HFF-Myc (cell line): Measurements from ENCODE around the gene OMD.

Experiments used
- DNase-seq: peaks from one replicate; pipeline ENCODE4 v3.0.0-alpha.2; 2011; ENCODE audit warnings: low read depth; ENCODE audit errors: extremely low read depth
- H3K4me3 ChIP-seq: replicated peaks from 2 replicates; pipeline ENCODE4 v1.5.1; 2011; ENCODE audit warnings: low read depth, mild to moderate bottlenecking, control low read depth, low read length
- TF ChIP-seq, protein P1 (sequence below): IDR thresholded peaks from 2 replicates; pipeline ENCODE4 v1.5.1; 2012; ENCODE audit warnings: mild to moderate bottlenecking, low read depth, low read length, control low read depth; ENCODE audit errors: missing control alignments

OMD gene

GRCh38 chr9:92406477-92406876 lies 17.8 kb downstream of the OMD start:
- H3K4me3 ChIP-seq = no peak overlapping the region
- DNase-seq = no peak
- TF ChIP-seq, protein P1, sequence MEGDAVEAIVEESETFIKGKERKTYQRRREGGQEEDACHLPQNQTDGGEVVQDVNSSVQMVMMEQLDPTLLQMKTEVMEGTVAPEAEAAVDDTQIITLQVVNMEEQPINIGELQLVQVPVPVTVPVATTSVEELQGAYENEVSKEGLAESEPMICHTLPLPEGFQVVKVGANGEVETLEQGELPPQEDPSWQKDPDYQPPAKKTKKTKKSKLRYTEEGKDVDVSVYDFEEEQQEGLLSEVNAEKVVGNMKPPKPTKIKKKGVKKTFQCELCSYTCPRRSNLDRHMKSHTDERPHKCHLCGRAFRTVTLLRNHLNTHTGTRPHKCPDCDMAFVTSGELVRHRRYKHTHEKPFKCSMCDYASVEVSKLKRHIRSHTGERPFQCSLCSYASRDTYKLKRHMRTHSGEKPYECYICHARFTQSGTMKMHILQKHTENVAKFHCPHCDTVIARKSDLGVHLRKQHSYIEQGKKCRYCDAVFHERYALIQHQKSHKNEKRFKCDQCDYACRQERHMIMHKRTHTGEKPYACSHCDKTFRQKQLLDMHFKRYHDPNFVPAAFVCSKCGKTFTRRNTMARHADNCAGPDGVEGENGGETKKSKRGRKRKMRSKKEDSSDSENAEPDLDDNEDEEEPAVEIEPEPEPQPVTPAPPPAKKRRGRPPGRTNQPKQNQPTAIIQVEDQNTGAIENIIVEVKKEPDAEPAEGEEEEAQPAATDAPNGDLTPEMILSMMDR = no peak

DNA sequence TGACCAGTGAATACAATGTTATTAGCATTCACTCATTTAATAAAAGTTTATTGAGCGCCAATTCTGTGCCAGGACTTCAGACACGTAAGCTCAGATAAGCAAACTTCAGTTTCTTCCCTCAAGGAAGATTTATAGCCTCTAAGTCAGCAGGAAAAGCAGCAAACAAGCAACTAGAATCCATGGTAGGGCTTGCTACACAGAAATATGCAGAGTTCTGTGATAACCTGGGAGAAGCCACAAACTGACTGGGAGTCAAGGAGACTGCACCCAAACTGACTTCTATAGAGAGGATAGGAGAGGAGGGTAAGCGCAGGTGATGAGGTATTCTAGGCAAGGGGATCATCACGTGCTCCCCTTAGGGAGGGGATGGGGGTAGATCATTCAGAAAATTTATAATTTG lies 18.5 kb downstream of the OMD start:
- H3K4me3 ChIP-seq = no peak overlapping the region
- TF ChIP-seq, protein P1 = no peak
- DNase-seq = no peak

DNA sequence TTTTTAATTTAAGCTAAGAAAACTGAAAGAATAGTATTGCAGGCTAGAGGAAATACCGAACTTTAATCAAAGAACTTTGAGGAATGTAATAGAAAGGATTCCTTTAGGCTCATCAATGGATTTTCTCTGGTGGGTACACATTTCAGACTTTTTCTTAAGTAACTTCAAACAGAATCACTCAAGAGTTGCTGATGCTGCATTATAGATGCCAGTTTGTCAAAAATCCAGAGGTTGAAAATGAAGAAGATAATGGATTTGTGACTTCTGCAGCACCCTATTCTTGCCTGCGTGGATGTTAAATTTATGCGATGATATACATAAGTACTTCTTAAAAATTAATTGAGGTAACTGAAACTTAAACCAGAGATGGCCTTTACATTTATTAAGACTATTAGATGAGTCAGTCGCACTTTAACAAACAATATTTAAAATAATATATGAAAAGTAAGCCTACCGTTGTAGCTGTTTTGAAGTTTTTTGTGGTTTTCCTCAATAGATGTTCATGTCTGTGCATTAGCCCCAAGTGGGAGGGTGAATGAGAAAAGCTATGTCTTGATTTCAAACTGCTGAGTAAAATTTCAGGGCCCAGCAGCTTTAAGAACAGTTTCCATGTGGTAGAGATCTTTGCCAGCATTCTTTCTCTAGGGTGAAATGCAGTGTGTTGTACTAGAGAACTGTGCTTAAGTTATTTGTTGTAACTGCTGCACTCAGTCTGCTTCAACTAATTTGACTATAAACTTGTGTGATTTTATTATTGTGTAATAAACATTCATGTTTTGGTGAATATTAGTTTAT lies 20.0 kb downstream of the OMD start, which contains the start of gene OGN:
Gene OGN (minus strand): TSS at position 537 of the 795 bp plus-strand sequence. CDS start 1,171 bp downstream, outside the sequence.
- DNase-seq = no peak
- TF ChIP-seq, protein P1 = no peak
- no peak within 1 kb of the TSS for H3K4me3 ChIP-seq

DNA sequence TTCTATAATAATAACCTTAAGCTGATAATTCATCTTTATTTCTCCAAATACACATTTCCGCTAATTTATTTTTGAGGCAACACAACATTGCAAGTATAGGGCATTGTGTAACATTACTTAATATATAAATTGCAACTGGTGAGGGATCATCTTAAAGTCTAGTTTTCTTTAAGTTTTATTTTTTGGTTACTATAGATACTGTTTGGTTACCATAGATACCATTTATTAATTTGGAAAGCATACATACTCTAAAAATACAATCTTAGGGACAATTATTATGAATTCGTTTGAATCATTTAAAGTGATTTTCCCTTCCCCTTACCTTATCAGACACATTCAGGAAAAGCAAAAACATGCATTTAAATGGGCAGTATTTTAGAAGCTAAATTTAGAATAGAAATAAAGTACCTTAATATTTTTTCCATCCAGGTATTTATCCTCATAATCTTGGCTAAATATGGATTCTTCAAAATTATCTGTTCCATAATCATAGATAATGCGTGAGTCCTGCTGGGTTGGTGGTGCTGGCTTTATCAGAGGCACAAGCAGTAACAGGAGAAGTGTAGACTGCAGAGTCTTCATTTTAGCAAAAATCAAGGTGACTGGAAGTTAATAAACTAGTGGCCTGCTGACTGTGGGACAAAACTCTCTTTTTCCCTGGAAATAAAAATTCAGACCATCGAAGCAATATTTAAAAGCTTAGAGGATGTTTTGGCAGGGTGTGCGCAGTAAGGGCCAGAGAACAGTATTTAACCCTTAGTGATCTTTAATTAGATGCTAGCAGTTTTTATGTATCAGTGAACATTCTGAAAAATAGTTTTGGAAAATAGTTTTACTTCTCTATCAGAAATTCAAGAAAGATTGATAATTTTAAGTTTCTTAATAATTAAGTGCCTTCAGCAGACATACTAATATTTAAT lies 21.2 kb downstream of the OMD start:
- TF ChIP-seq, protein P1 = no peak

DNA sequence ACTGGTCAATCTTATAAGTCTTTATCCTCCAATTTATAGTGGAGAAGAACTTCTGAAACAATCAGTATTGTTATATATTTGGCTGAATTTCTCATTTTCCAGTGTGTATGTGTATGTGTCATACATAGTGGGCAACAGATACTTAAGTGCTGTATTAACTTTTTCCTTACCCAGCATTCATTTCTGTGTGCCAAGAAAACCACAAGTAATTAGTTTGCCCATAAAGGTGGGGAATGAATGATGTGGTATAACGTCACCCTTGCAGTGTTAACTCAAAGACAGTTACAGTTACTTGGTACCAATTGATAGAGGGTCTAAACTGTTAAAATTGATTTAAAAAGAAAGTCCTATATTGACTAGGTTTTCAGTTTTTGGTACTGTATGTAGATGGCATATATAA lies 21.9 kb downstream of the OMD start:
- no peak for DNase-seq
- no peak overlapping the region for H3K4me3 ChIP-seq
- TF ChIP-seq, protein P1 = no peak

More for the DNA sequence above, 21.2 kb downstream of the OMD start:
- DNase-seq = no peak
- H3K4me3 ChIP-seq = no peak overlapping the region

- no peak overlapping the region for H3K4me3 ChIP-seq
- TF ChIP-seq, protein P1 = no peak
- DNase-seq = no peak
These were observed 26.4 kb downstream of the OMD start for GRCh38 chr9:92397853-92398252.
